GM12878 (cell line): ENCODE results near the gene CCR8. TPM values are rescaled to one million over a fixed set of nuclear protein-coding genes. Genes with fewer than 3 reads are reported as not detected.

ENCODE experiments used
- ATF3 ChIP-seq: IDR thresholded peaks from 2 replicates; pipeline ENCODE4 v1.6.1; 2011; ENCODE audit warnings: low read depth, mild to moderate bottlenecking, low read length, moderate library complexity, borderline replicate concordance; ENCODE audit errors: extremely low read depth
- CBFB ChIP-seq: IDR thresholded peaks from 2 replicates; pipeline ENCODE4 v1.6.1; 2016; ENCODE audit warnings: antibody characterized with exemption, low read depth
- CHD1 ChIP-seq: IDR thresholded peaks from 2 replicates; pipeline ENCODE4 v1.6.1; 2012; ENCODE audit warnings: low read depth, low read length, improper control_type of control experiment
- CTCF ChIP-seq, 3 experiments: IDR thresholded peaks in 2 of 3; conservative IDR thresholded peaks in 1 of 3; 2 replicates each; pipeline ENCODE4 v1.5.1; 2011; ENCODE audit warnings: low read depth in 3 of 3, low read length in 3 of 3, mild to moderate bottlenecking in 3 of 3, control low read depth in 2 of 3, moderate library complexity in 2 of 3, inconsistent platforms in 1 of 3, mixed read lengths in 1 of 3; ENCODE audit not compliant: control insufficient read depth in 2 of 3, insufficient read depth in 1 of 3; ENCODE audit errors: extremely low read depth in 1 of 3
- HDAC2 ChIP-seq: fragments of 200-600 bp; sonication (generic); IDR thresholded peaks from 2 replicates; pipeline ENCODE4 v1.6.1; 2017
- IKZF2 ChIP-seq, 2 experiments: fragments of 450-650 bp; IDR thresholded peaks; 2 replicates each; pipeline ENCODE4 v1.6.1; 2017; ENCODE audit warnings: mild to moderate bottlenecking in 2 of 2, moderate library complexity in 2 of 2
- IRF3 ChIP-seq: fragments of 450-650 bp; IDR thresholded peaks from 2 replicates; pipeline ENCODE4 v1.6.1; 2014; ENCODE audit warnings: mild to moderate bottlenecking
- MXI1 ChIP-seq: fragments of 150-350 bp; IDR thresholded peaks from 2 replicates; pipeline ENCODE4 v1.6.1; 2011; ENCODE audit warnings: low read depth, mild to moderate bottlenecking, inconsistent platforms, low read length, improper control_type of control experiment
- POLR2AphosphoS5 ChIP-seq: IDR thresholded peaks from 2 replicates; pipeline ENCODE4 v1.6.1; 2011; ENCODE audit warnings: mild to moderate bottlenecking, low read length, inconsistent platforms
- RAD51 ChIP-seq: fragments of 450-650 bp; IDR thresholded peaks from 2 replicates; pipeline ENCODE4 v1.6.1; 2016; ENCODE audit warnings: moderate library complexity, mild to moderate bottlenecking, inconsistent platforms
- RB1 ChIP-seq: fragments of 450-650 bp; formaldehyde crosslinking; IDR thresholded peaks from 2 replicates; pipeline ENCODE4 v1.6.1; 2017; ENCODE audit warnings: mild to moderate bottlenecking, borderline replicate concordance
- RELA ChIP-seq: fragments of 450-650 bp; IDR thresholded peaks from 2 replicates; pipeline ENCODE4 v1.8.0; 2014; ENCODE audit warnings: borderline replicate concordance; ENCODE audit not compliant: partially characterized antibody
- RFX5 ChIP-seq: IDR thresholded peaks from 2 replicates; pipeline ENCODE4 v1.6.1; 2011; ENCODE audit warnings: low read depth, low read length, improper control_type of control experiment
- STAT3 ChIP-seq: IDR thresholded peaks from 2 replicates; pipeline ENCODE4 v1.6.1; 2011; ENCODE audit warnings: low read depth, low read length, improper control_type of control experiment
- ZBED1 ChIP-seq: IDR thresholded peaks from 2 replicates; pipeline ENCODE4 v1.6.1; 2016; ENCODE audit warnings: borderline replicate concordance
- polyA plus RNA-seq, 11 experiments: library from polyadenylated mRNA; depleted of rRNA in 4 of 11; unstranded in 6 of 11; stranded (reverse) in 5 of 11; fragments of >200 nt; fragmentation: Nextera tagmentation in 4 of 11; fragmentation: Illumina TruSeq in 1 of 11; extraction: Ambion mirVana in 4 of 11; extraction: Trizol in 1 of 11; gene quantifications; 1 replicate in 1 of 11; 2 replicates in 10 of 11; pipeline versions ENCODE4 v1.2.1 to v1.2.3, GENCODE V29; 2011 to 2016; ENCODE audit warnings: inconsistent platforms in 2 of 11, missing spikeins in 2 of 11, low read depth in 1 of 11
- total RNA-seq, 4 experiments: library from RNA; depleted of rRNA in 3 of 4; stranded (reverse); fragments of >200 nt in 3 of 4; fragmentation: Illumina TruSeq in 1 of 4; extraction: Trizol in 1 of 4; gene quantifications; 2 replicates each; pipeline versions ENCODE4 v1.2.1 to v1.2.3, GENCODE V29; 2013 to 2021
- TF ChIP-seq, protein P1 (sequence below): fragments of 450-650 bp; IDR thresholded peaks from 2 replicates; pipeline ENCODE4 v1.6.1; 2017; ENCODE audit warnings: mild to moderate bottlenecking, moderate library complexity
- TF ChIP-seq, protein P2 (sequence below): fragments of 450-650 bp; formaldehyde crosslinking; IDR thresholded peaks from 2 replicates; pipeline ENCODE4 v1.5.0; 2022; ENCODE audit warnings: mild to moderate bottlenecking, missing genetic modification characterization
- TF ChIP-seq, protein P3 (sequence below): fragments of 450-650 bp; IDR thresholded peaks from 2 replicates; pipeline ENCODE4 v1.6.1; 2017; ENCODE audit warnings: low read depth, mild to moderate bottlenecking, moderate library complexity

CCR8 gene
- total and polyA plus RNA-seq, 10 of the 15 experiments (the other 5 are each of a cell fraction or from before 2014, with no cell fraction given), result 5.2 to 28.8 (median 15.6) TPM

DNA sequence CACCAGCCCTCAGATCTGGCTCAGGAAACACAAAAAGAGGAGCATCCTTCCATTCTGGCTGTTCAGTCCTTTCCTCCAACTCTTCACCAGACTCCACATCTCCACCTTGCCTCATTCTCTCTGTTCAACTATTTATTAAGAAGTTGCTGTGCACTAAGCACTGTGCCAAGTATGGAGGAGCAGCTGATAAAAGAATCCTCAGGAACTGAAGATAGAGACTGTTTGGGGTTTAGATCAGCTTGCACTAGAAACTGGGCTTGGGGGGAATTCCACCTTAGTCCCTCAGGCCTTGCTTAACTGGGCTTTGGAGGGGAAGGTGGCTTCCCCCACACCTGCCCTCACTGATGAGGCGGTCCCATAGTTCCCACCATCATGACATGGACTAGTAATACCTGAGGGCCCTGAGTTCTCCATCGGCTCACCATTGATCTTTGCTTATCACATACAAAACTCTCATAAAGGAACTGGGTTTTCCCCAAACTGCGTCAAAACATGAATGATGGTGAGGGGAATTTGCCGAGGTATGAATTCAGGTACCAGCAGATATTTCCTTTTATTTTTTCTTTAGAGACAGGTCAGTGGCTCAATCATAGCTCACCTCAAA is 1.7 kb upstream of the CCR8 start (continued):
- TF ChIP-seq, protein P1, sequence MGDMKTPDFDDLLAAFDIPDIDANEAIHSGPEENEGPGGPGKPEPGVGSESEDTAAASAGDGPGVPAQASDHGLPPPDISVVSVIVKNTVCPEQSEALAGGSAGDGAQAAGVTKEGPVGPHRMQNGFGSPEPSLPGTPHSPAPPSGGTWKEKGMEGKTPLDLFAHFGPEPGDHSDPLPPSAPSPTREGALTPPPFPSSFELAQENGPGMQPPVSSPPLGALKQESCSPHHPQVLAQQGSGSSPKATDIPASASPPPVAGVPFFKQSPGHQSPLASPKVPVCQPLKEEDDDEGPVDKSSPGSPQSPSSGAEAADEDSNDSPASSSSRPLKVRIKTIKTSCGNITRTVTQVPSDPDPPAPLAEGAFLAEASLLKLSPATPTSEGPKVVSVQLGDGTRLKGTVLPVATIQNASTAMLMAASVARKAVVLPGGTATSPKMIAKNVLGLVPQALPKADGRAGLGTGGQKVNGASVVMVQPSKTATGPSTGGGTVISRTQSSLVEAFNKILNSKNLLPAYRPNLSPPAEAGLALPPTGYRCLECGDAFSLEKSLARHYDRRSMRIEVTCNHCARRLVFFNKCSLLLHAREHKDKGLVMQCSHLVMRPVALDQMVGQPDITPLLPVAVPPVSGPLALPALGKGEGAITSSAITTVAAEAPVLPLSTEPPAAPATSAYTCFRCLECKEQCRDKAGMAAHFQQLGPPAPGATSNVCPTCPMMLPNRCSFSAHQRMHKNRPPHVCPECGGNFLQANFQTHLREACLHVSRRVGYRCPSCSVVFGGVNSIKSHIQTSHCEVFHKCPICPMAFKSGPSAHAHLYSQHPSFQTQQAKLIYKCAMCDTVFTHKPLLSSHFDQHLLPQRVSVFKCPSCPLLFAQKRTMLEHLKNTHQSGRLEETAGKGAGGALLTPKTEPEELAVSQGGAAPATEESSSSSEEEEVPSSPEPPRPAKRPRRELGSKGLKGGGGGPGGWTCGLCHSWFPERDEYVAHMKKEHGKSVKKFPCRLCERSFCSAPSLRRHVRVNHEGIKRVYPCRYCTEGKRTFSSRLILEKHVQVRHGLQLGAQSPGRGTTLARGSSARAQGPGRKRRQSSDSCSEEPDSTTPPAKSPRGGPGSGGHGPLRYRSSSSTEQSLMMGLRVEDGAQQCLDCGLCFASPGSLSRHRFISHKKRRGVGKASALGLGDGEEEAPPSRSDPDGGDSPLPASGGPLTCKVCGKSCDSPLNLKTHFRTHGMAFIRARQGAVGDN, result peak; percentile 81
- TF ChIP-seq ATF3, result no peak
- no peak for TF ChIP-seq STAT3
- no peak for TF ChIP-seq MXI1
- TF ChIP-seq, protein P2, sequence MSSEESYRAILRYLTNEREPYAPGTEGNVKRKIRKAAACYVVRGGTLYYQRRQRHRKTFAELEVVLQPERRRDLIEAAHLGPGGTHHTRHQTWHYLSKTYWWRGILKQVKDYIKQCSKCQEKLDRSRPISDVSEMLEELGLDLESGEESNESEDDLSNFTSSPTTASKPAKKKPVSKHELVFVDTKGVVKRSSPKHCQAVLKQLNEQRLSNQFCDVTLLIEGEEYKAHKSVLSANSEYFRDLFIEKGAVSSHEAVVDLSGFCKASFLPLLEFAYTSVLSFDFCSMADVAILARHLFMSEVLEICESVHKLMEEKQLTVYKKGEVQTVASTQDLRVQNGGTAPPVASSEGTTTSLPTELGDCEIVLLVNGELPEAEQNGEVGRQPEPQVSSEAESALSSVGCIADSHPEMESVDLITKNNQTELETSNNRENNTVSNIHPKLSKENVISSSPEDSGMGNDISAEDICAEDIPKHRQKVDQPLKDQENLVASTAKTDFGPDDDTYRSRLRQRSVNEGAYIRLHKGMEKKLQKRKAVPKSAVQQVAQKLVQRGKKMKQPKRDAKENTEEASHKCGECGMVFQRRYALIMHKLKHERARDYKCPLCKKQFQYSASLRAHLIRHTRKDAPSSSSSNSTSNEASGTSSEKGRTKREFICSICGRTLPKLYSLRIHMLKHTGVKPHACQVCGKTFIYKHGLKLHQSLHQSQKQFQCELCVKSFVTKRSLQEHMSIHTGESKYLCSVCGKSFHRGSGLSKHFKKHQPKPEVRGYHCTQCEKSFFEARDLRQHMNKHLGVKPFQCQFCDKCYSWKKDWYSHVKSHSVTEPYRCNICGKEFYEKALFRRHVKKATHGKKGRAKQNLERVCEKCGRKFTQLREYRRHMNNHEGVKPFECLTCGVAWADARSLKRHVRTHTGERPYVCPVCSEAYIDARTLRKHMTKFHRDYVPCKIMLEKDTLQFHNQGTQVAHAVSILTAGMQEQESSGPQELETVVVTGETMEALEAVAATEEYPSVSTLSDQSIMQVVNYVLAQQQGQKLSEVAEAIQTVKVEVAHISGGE (CRISPR knock-in tag), result no peak
- no peak for TF ChIP-seq POLR2AphosphoS5
- TF ChIP-seq RFX5, result no peak
- TF ChIP-seq RELA, result peak; percentile 77
- TF ChIP-seq HDAC2, result no peak
- no peak for TF ChIP-seq CBFB
- TF ChIP-seq IRF3, result no peak
- TF ChIP-seq ZBED1, result no peak
- no peak for TF ChIP-seq RB1
- TF ChIP-seq, protein P3, sequence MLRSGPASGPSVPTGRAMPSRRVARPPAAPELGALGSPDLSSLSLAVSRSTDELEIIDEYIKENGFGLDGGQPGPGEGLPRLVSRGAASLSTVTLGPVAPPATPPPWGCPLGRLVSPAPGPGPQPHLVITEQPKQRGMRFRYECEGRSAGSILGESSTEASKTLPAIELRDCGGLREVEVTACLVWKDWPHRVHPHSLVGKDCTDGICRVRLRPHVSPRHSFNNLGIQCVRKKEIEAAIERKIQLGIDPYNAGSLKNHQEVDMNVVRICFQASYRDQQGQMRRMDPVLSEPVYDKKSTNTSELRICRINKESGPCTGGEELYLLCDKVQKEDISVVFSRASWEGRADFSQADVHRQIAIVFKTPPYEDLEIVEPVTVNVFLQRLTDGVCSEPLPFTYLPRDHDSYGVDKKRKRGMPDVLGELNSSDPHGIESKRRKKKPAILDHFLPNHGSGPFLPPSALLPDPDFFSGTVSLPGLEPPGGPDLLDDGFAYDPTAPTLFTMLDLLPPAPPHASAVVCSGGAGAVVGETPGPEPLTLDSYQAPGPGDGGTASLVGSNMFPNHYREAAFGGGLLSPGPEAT, result peak; percentile 83; the same call in 1 of the 2 replicates
- no peak for TF ChIP-seq RAD51
- TF ChIP-seq IKZF2 (IDR thresholded peaks at IDR 0.05), result peak; percentile 35 to 61; a peak in 2 of 4 replicates
- no peak for TF ChIP-seq CHD1
- no peak for TF ChIP-seq CTCF (IDR thresholded peaks at IDR 0.05 in 2 of 3, conservative IDR thresholded peaks at IDR 0.05 in 1 of 3; ENCODE audit: control insufficient read depth in 2 of 3, extremely low read depth in 1 of 3, insufficient read depth in 1 of 3, low read depth in 3 of 3, low read length in 3 of 3)
